ENCODE measurements around the gene TAOK3. TPM values are rescaled to one million over a fixed set of nuclear protein-coding genes. Genes with fewer than 3 reads are reported as not detected.

TAOK3 gene
- total RNA-seq, 1 donor from 2014 or later, result 15.7 TPM

- Histone ChIP-seq H3K4me3 (ENCODE audit: insufficient read depth, low read depth, low read length) (no peak overlapping the region), H3K9ac (ENCODE audit: low read length) (no peak overlapping the region), H3K36me3 (ENCODE audit: insufficient read depth, low read length) (peaks cover 4% of the 10 kb centered on the region), H3K27me3 (ENCODE audit: insufficient read depth, low read length) (no peaks in the 10 kb centered on the region), H4K20me1 (ENCODE audit: insufficient read depth, low read length) (no peaks in the 10 kb centered on the region), H3K79me2 (ENCODE audit: insufficient read depth, low read length) (no peaks in the 10 kb centered on the region), H3K27ac (ENCODE audit: low read depth, low read length) (no peak overlapping the region), H3K9me3 (ENCODE audit: insufficient read depth, low read depth, low read length) (no peaks in the 10 kb centered on the region), H3K4me1 (ENCODE audit: insufficient read depth, low read length) (no peaks in the 10 kb centered on the region), H3K4me2 (ENCODE audit: low read length) (peak overlapping the region; percentile 33), H2AFZ (ENCODE audit: low read depth, low read length) (no peak overlapping the region)
- Mint-ChIP-seq H3K9me3 (ENCODE audit: unreplicated experiment) (no peaks in the 10 kb centered on the region), H3K4me3 (ENCODE audit: unreplicated experiment) (no peak overlapping the region), H3K4me1 (ENCODE audit: low read depth, unreplicated experiment) (peaks cover 12% of the 10 kb centered on the region), H3K27me3 (ENCODE audit: low read depth, unreplicated experiment) (no peaks in the 10 kb centered on the region), H3K36me3 (ENCODE audit: low read depth, unreplicated experiment) (no peaks in the 10 kb centered on the region), H3K27ac (ENCODE audit: unreplicated experiment) (peak overlapping the region; percentile 79)
- peak; percentile 56 for FAIRE-seq
- TF ChIP-seq EZH2 (IDR thresholded peaks at IDR 0.05; ENCODE audit: insufficient read depth, low read length) (no peak), CTCF (IDR thresholded peaks at IDR 0.05; ENCODE audit: insufficient read depth, low read depth, low read length) (no peak)
- peak; percentile 77 for DNase-seq (ENCODE audit: low read depth)
Observed at GRCh38 chr12:118237908-118238307, 134.8 kb downstream of the TAOK3 start.

GRCh38 chr12:118237052-118237665, 135.5 kb downstream of the TAOK3 start:
- peak overlapping the region; percentile 84 for H3K27ac Mint-ChIP-seq (ENCODE audit: unreplicated experiment)
- H3K36me3 Mint-ChIP-seq (ENCODE audit: low read depth, unreplicated experiment), result no peaks in the 10 kb centered on the region
- no peaks in the 10 kb centered on the region for H3K9me3 ChIP-seq (ENCODE audit: insufficient read depth, low read depth, low read length)
- H3K36me3 ChIP-seq (ENCODE audit: insufficient read depth, low read length), result peaks cover 4% of the 10 kb centered on the region
- H3K4me1 ChIP-seq (ENCODE audit: insufficient read depth, low read length), result no peaks in the 10 kb centered on the region
- H3K4me3 Mint-ChIP-seq (ENCODE audit: unreplicated experiment), result no peak overlapping the region
- H3K27me3 Mint-ChIP-seq (ENCODE audit: low read depth, unreplicated experiment), result no peaks in the 10 kb centered on the region
- no peaks in the 10 kb centered on the region for H3K27me3 ChIP-seq (ENCODE audit: insufficient read depth, low read length)
- no peaks in the 10 kb centered on the region for H3K9me3 Mint-ChIP-seq (ENCODE audit: unreplicated experiment)
- peaks cover 12% of the 10 kb centered on the region for H3K4me1 Mint-ChIP-seq (ENCODE audit: low read depth, unreplicated experiment)
- H3K9ac ChIP-seq (ENCODE audit: low read length), result no peak overlapping the region
- DNase-seq (ENCODE audit: low read depth) (no peak), FAIRE-seq (peak; percentile 59)
- H3K27ac ChIP-seq (ENCODE audit: low read depth, low read length), result no peak overlapping the region
- H3K79me2 ChIP-seq (ENCODE audit: insufficient read depth, low read length), result no peaks in the 10 kb centered on the region
- H3K4me2 ChIP-seq (ENCODE audit: low read length), result no peak overlapping the region
- no peaks in the 10 kb centered on the region for H4K20me1 ChIP-seq (ENCODE audit: insufficient read depth, low read length)
- H2AFZ ChIP-seq (ENCODE audit: low read depth, low read length), result no peak overlapping the region
- TF ChIP-seq EZH2 (IDR thresholded peaks at IDR 0.05; ENCODE audit: insufficient read depth, low read length), result no peak
- no peak for TF ChIP-seq CTCF (IDR thresholded peaks at IDR 0.05; ENCODE audit: insufficient read depth, low read depth, low read length)
- H3K4me3 ChIP-seq (ENCODE audit: insufficient read depth, low read depth, low read length), result no peak overlapping the region

- Histone ChIP-seq H3K4me1 (ENCODE audit: insufficient read depth, low read length) (no peaks in the 10 kb centered on the region), H3K79me2 (ENCODE audit: insufficient read depth, low read length) (no peaks in the 10 kb centered on the region), H3K27me3 (ENCODE audit: insufficient read depth, low read length) (no peaks in the 10 kb centered on the region), H3K4me3 (ENCODE audit: insufficient read depth, low read depth, low read length) (no peak overlapping the region), H3K4me2 (ENCODE audit: low read length) (no peak overlapping the region), H3K9me3 (ENCODE audit: insufficient read depth, low read depth, low read length) (no peaks in the 10 kb centered on the region), H2AFZ (ENCODE audit: low read depth, low read length) (no peak overlapping the region), H3K27ac (ENCODE audit: low read depth, low read length) (no peak overlapping the region), H3K9ac (ENCODE audit: low read length) (no peak overlapping the region), H4K20me1 (ENCODE audit: insufficient read depth, low read length) (no peaks in the 10 kb centered on the region), H3K36me3 (ENCODE audit: insufficient read depth, low read length) (no peaks in the 10 kb centered on the region)
- FAIRE-seq (no peak), DNase-seq (ENCODE audit: low read depth) (no peak)
- Mint-ChIP-seq H3K27me3 (ENCODE audit: low read depth, unreplicated experiment) (no peaks in the 10 kb centered on the region), H3K4me1 (ENCODE audit: low read depth, unreplicated experiment) (no peaks in the 10 kb centered on the region), H3K27ac (ENCODE audit: unreplicated experiment) (no peak overlapping the region), H3K9me3 (ENCODE audit: unreplicated experiment) (no peaks in the 10 kb centered on the region), H3K36me3 (ENCODE audit: low read depth, unreplicated experiment) (peaks cover 5% of the 10 kb centered on the region), H3K4me3 (ENCODE audit: unreplicated experiment) (no peak overlapping the region)
- no peak for TF ChIP-seq CTCF (IDR thresholded peaks at IDR 0.05; ENCODE audit: insufficient read depth, low read depth, low read length)
- TF ChIP-seq EZH2 (IDR thresholded peaks at IDR 0.05; ENCODE audit: insufficient read depth, low read length), result no peak
Observed at GRCh38 chr12:118220702-118221101, 152.0 kb downstream of the TAOK3 start.

All from astrocyte (in vitro differentiated cells and primary cell).